Activated naive CD8-positive, alpha-beta T cell treated with anti-CD3 and anti-CD28 coated beads, Interleukin-2, amount 10 ng/mL, durations not matched to agents 7 days and 5 days (primary cell): Measurements from ENCODE around the gene SLC25A21. TPM values are rescaled to one million over a fixed set of nuclear protein-coding genes. Genes with fewer than 3 reads are reported as not detected.

Experiments used
- ATAC-seq: fragments of 150-1000 bp; cut with Tn5 transposase; one replicate; pipeline ENCODE4 v1.10.0; 2021; ENCODE audit warnings: low read depth, moderate library complexity
- POLR2A ChIA-PET: fragments of 350-600 bp; sonication (Branson Sonifier 250); formaldehyde crosslinking; loops from one replicate; lab custom pipeline; 2021; ENCODE audit warnings: antibody characterized with exemption; lab: Charles Lee
- DNase-seq: peaks from one replicate; pipeline ENCODE4 v3.0.0; 2021
- H3K27ac Mint-ChIP-seq: one replicate; pipeline ENCODE4 v1.8.0; 2022; ENCODE audit warnings: mild to moderate bottlenecking, mixed read lengths
- H3K27me3 Mint-ChIP-seq: one replicate; pipeline ENCODE4 v1.8.0; 2022; ENCODE audit warnings: mild to moderate bottlenecking, moderate library complexity, mixed read lengths
- H3K36me3 Mint-ChIP-seq: one replicate; pipeline ENCODE4 v1.8.0; 2021; ENCODE audit warnings: mild to moderate bottlenecking, mixed read lengths
- H3K4me1 Mint-ChIP-seq: one replicate; pipeline ENCODE4 v1.8.0; 2021; ENCODE audit warnings: mixed read lengths
- H3K4me3 Mint-ChIP-seq: one replicate; pipeline ENCODE4 v1.8.0; 2022; ENCODE audit warnings: mild to moderate bottlenecking, moderate library complexity, mixed read lengths
- H3K9me3 Mint-ChIP-seq: one replicate; pipeline ENCODE4 v1.8.0; 2021; ENCODE audit warnings: mixed read lengths
- total RNA-seq, 2 experiments: library from RNA; stranded (reverse); gene quantifications; one replicate each; pipeline ENCODE4 v1.2.3, GENCODE V29; 2021

SLC25A21 gene
- total RNA-seq, 2 experiments from 2014 or later = not detected

GRCh38 chr14:36773558-36773957 is 398.8 kb downstream of the SLC25A21 start:
- Mint-ChIP-seq H3K9me3 (peaks cover 5% of the 10 kb centered on the region), H3K36me3 (no peaks in the 10 kb centered on the region), H3K27me3 (no peaks in the 10 kb centered on the region), H3K27ac (no peak overlapping the region), H3K4me1 (no peaks in the 10 kb centered on the region), H3K4me3 (no peak overlapping the region)
- POLR2A ChIA-PET = no interaction called here
- no peak for ATAC-seq
- DNase-seq = no peak

GRCh38 chr14:36773136-36773540 is 399.3 kb downstream of the SLC25A21 start:
- no peak for DNase-seq
- Mint-ChIP-seq H3K27ac (no peak overlapping the region), H3K4me1 (no peaks in the 10 kb centered on the region), H3K27me3 (no peaks in the 10 kb centered on the region), H3K4me3 (no peak overlapping the region), H3K36me3 (no peaks in the 10 kb centered on the region), H3K9me3 (peaks cover 5% of the 10 kb centered on the region)
- POLR2A ChIA-PET = no interaction called here
- no peak for ATAC-seq

- no peak for ATAC-seq
- Mint-ChIP-seq H3K9me3 (peaks cover 3% of the 10 kb centered on the region), H3K27me3 (no peaks in the 10 kb centered on the region), H3K4me1 (no peaks in the 10 kb centered on the region), H3K27ac (no peak overlapping the region), H3K36me3 (no peaks in the 10 kb centered on the region), H3K4me3 (no peak overlapping the region)
- POLR2A ChIA-PET = no interaction called here
- no peak for DNase-seq
Measured at GRCh38 chr14:36771028-36771640, 401.3 kb downstream of the SLC25A21 start.

GRCh38 chr14:36768638-36769337 is 403.6 kb downstream of the SLC25A21 start:
- DNase-seq (no peak), ATAC-seq (no peak)
- H3K27me3 Mint-ChIP-seq = no peaks in the 10 kb centered on the region
- H3K36me3 Mint-ChIP-seq = no peaks in the 10 kb centered on the region
- H3K4me3 Mint-ChIP-seq = no peak overlapping the region
- POLR2A ChIA-PET = no interaction called here
- no peaks in the 10 kb centered on the region for H3K9me3 Mint-ChIP-seq
- H3K4me1 Mint-ChIP-seq = no peaks in the 10 kb centered on the region
- no peak overlapping the region for H3K27ac Mint-ChIP-seq

GRCh38 chr14:36767603-36768281 is 404.7 kb downstream of the SLC25A21 start:
- ATAC-seq = no peak
- Mint-ChIP-seq H3K4me3 (no peak overlapping the region), H3K9me3 (no peaks in the 10 kb centered on the region), H3K27me3 (no peaks in the 10 kb centered on the region), H3K36me3 (no peaks in the 10 kb centered on the region), H3K4me1 (no peaks in the 10 kb centered on the region), H3K27ac (no peak overlapping the region)
- POLR2A ChIA-PET = no interaction called here
- no peak for DNase-seq

- H3K27ac Mint-ChIP-seq = no peak overlapping the region
- H3K4me1 Mint-ChIP-seq = no peaks in the 10 kb centered on the region
- POLR2A ChIA-PET = no interaction called here
- ATAC-seq = no peak
- no peak overlapping the region for H3K4me3 Mint-ChIP-seq
- H3K36me3 Mint-ChIP-seq = no peaks in the 10 kb centered on the region
- no peaks in the 10 kb centered on the region for H3K27me3 Mint-ChIP-seq
- no peak for DNase-seq
- H3K9me3 Mint-ChIP-seq = no peaks in the 10 kb centered on the region
Measured at GRCh38 chr14:36766974-36767373, 405.4 kb downstream of the SLC25A21 start.

GRCh38 chr14:36757734-36758601 is 414.4 kb downstream of the SLC25A21 start:
- no peaks in the 10 kb centered on the region for H3K4me1 Mint-ChIP-seq
- H3K36me3 Mint-ChIP-seq = no peaks in the 10 kb centered on the region
- no peak for ATAC-seq
- POLR2A ChIA-PET = no interaction called here
- no peak overlapping the region for H3K27ac Mint-ChIP-seq
- DNase-seq = no peak
- no peaks in the 10 kb centered on the region for H3K27me3 Mint-ChIP-seq
- peaks cover 5% of the 10 kb centered on the region for H3K9me3 Mint-ChIP-seq
- H3K4me3 Mint-ChIP-seq = no peak overlapping the region

GRCh38 chr14:36756226-36756625 is 416.2 kb downstream of the SLC25A21 start:
- Mint-ChIP-seq H3K9me3 (peaks cover 9% of the 10 kb centered on the region), H3K27me3 (no peaks in the 10 kb centered on the region), H3K36me3 (no peaks in the 10 kb centered on the region), H3K4me1 (no peaks in the 10 kb centered on the region), H3K27ac (no peak overlapping the region), H3K4me3 (no peak overlapping the region)
- POLR2A ChIA-PET = no interaction called here
- no peak for DNase-seq
- no peak for ATAC-seq

GRCh38 chr14:36755756-36756155 is 416.6 kb downstream of the SLC25A21 start:
- ATAC-seq (no peak), DNase-seq (no peak)
- Mint-ChIP-seq H3K4me1 (no peaks in the 10 kb centered on the region), H3K4me3 (no peak overlapping the region), H3K9me3 (peaks cover 9% of the 10 kb centered on the region), H3K36me3 (no peaks in the 10 kb centered on the region), H3K27me3 (no peaks in the 10 kb centered on the region), H3K27ac (no peak overlapping the region)
- POLR2A ChIA-PET = no interaction called here

GRCh38 chr14:36751920-36752319 is 420.5 kb downstream of the SLC25A21 start:
- DNase-seq = no peak
- no peak overlapping the region for H3K27ac Mint-ChIP-seq
- H3K27me3 Mint-ChIP-seq = peaks cover 2% of the 10 kb centered on the region
- H3K9me3 Mint-ChIP-seq = peaks cover 9% of the 10 kb centered on the region
- no peak overlapping the region for H3K4me3 Mint-ChIP-seq
- H3K4me1 Mint-ChIP-seq = no peaks in the 10 kb centered on the region
- POLR2A ChIA-PET = no interaction called here
- no peaks in the 10 kb centered on the region for H3K36me3 Mint-ChIP-seq
- ATAC-seq = no peak

GRCh38 chr14:36751106-36751505 is 421.3 kb downstream of the SLC25A21 start:
- H3K27me3 Mint-ChIP-seq = peaks cover 2% of the 10 kb centered on the region

GRCh38 chr14:36750244-36750643 is 422.2 kb downstream of the SLC25A21 start:
- Mint-ChIP-seq H3K36me3 (no peaks in the 10 kb centered on the region), H3K27ac (no peak overlapping the region), H3K27me3 (peaks cover 2% of the 10 kb centered on the region), H3K4me3 (no peak overlapping the region), H3K9me3 (peaks cover 12% of the 10 kb centered on the region), H3K4me1 (no peaks in the 10 kb centered on the region)
- no peak for DNase-seq
- POLR2A ChIA-PET = no interaction called here
- ATAC-seq = no peak

More at GRCh38 chr14:36751106-36751505, 421.3 kb downstream of the SLC25A21 start:
- ATAC-seq = no peak
- POLR2A ChIA-PET = no interaction called here
- H3K4me3 Mint-ChIP-seq = no peak overlapping the region
- DNase-seq = no peak
- H3K27ac Mint-ChIP-seq = no peak overlapping the region
- no peaks in the 10 kb centered on the region for H3K36me3 Mint-ChIP-seq
- peaks cover 9% of the 10 kb centered on the region for H3K9me3 Mint-ChIP-seq
- no peaks in the 10 kb centered on the region for H3K4me1 Mint-ChIP-seq

GRCh38 chr14:36748610-36749213 is 423.7 kb downstream of the SLC25A21 start:
- ATAC-seq (no peak), DNase-seq (no peak)
- Mint-ChIP-seq H3K36me3 (no peaks in the 10 kb centered on the region), H3K4me3 (no peak overlapping the region), H3K27ac (no peak overlapping the region), H3K4me1 (no peaks in the 10 kb centered on the region), H3K9me3 (peaks cover 11% of the 10 kb centered on the region), H3K27me3 (peaks cover 2% of the 10 kb centered on the region)
- POLR2A ChIA-PET = no interaction called here
